DLD1 (cell line): ENCODE results near the gene HINT3.
"Not testable (repeated sequence)": the region's sequence is repeated elsewhere in the genome, so short reads cannot be mapped to it uniquely, and the experiment has no call there.

Experiments used
- in situ Hi-C: cut with HindIII; loops from 2 replicates; pipeline ENCODE4 v1.10.0; 2017; ENCODE audit warnings: low sequenced_read_pairs

HINT3 gene

DNA sequence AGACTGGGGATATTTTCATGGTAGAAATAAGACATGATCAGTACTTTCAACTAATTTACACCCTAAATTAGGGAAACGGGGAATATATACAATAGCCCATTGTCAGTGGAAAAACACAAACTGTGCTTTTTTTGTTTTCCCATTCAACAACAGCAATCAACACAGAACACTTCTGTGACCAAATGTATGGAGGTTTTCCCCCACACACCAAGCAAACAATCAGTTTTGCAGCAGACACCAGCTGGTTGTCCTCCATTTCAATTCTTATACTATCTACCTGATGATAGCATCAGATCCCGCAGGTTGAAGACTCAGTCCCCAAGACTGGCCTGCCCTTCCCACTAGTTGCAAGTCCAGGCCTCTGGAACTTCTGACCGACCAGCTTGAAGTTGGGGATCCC lies 4.5 kb downstream of the HINT3 start:
- in situ Hi-C loops: no loop called here

DNA sequence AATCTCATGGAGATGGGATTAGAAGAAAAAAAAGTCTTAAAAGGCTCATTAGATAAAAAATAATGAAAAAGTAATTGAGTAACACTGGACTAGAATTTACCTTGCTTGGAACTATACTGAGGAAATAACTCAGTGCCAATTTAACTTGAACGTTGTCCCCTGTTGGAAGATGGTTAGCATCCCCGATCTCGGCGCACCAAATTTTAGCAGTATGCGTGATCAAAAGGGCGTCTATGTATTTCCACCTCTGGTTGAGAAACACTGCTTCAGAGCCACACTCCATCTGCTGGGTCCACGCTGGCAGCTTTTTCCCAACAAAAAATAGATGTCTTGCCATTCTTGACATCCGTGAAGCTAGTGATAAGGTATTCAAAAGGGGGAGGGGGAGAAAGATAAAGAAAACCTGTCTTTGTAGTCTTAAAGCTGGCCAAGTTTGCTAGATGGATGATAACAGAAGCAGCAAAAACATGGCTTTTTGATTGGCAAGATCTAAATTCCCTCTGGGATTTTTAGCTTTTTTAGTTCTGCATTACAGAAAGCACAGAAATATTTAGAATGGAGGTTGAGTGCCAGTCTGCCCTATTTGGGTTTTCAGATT lies 6.4 kb downstream of the HINT3 start:
- in situ Hi-C loops: no loop called here

GRCh38 chr6:125963817-125964216 lies 7.2 kb downstream of the HINT3 start:
- in situ Hi-C loops: no loop called here

DNA sequence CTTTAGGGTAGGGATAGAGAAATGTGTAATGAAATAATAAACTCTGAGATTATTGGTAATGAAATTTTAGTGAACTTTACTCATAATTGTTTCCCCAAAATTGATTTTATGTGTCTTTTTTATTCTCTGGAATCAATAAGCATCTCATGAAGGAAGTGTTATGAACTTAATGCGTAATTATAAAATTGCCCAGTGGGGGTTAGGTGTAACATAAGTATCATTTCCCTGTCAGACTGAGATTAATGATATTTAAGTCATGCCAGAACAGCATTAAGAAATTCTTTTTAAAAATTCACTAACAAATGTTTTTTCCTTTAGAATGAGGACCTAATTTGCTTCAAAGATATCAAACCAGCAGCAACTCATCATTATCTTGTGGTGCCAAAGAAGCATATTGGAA lies 10.0 kb downstream of the HINT3 start:
- in situ Hi-C loops: no loop called here

- in situ Hi-C loops: no loop called here
Measured at GRCh38 chr6:125968493-125968892, 11.9 kb downstream of the HINT3 start.

GRCh38 chr6:125970760-125971159 lies 14.2 kb downstream of the HINT3 start:
- in situ Hi-C loops: no loop called here

DNA sequence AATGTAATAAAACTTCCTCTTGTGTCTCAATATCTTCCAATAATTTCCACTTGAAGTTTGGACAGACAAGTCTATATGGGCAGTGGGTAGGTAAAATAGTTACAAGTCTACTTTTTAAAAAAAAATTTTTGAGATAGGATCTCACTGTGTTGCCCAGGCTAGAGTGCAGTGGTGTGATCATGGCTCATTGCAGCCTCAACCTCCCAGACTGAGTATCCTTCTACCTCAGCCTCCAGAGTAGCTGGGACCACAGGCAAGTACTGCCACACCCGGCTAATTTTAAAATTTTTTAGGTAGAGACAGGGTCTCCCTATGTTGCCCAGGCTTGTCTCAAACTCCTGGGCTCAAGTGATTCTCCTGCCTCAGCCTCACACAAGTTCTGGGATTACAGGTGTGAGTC lies 15.9 kb downstream of the HINT3 start:
- in situ Hi-C loops: not testable (repeated sequence)

GRCh38 chr6:125974214-125974866 lies 17.8 kb downstream of the HINT3 start:
- in situ Hi-C loops: no loop called here

DNA sequence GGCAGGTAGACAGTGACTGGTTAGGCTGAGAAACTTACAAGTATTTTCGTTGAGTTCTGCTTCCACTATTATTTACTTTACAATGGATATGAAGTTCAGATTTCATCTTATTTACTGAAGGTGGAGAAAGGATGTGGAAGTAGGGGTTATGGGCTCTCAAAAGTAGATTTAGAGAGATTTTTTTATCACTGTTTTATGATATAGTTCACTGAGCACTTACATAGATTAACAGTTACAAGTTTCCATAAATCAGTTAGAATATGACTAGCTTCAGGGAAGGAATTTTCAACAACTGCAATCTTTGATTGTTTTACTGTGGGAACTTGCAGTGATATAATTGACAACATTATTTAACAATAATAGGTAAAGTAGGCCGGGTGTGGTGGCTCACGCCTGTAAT lies 22.5 kb downstream of the HINT3 start:
- in situ Hi-C loops: no loop called here

DNA sequence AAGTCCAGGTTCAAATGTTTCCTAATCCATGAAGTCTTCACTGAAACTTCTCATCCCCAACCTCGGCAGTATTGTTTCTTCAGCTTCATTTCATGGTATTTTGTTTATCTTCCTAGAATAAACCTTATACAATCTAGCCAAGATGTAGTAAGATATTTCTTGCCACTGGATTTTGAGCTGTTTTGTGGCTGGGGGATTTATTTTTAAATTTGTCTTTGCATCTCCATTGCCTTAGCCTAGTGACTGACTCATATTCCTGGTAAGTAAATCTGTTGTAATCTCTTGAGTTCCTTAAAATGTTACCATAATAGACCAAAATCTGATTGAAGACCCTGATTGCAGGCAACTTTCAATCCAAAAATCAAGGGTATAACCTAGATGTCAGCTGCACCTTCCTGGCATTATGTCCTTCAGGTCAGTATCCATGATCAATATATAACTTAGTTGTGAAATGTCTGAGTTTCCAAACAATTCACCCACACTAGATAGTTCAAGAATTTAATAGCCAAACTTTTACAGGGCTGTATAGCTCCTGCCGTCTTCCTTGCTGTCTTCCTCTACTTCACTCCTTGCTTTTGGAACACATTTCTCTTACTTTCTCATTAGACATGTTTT lies 25.1 kb downstream of the HINT3 start:
- in situ Hi-C loops: no loop called here

- in situ Hi-C loops: no loop called here
Measured at GRCh38 chr6:125983246-125983945, 26.8 kb downstream of the HINT3 start.

- in situ Hi-C loops: no loop called here
Measured at GRCh38 chr6:125984311-125984710, 27.7 kb downstream of the HINT3 start.

GRCh38 chr6:125985522-125985921 lies 29.0 kb downstream of the HINT3 start:
- in situ Hi-C loops: no loop called here

GRCh38 chr6:125985979-125986300 lies 29.4 kb downstream of the HINT3 start:
- in situ Hi-C loops: no loop called here

DNA sequence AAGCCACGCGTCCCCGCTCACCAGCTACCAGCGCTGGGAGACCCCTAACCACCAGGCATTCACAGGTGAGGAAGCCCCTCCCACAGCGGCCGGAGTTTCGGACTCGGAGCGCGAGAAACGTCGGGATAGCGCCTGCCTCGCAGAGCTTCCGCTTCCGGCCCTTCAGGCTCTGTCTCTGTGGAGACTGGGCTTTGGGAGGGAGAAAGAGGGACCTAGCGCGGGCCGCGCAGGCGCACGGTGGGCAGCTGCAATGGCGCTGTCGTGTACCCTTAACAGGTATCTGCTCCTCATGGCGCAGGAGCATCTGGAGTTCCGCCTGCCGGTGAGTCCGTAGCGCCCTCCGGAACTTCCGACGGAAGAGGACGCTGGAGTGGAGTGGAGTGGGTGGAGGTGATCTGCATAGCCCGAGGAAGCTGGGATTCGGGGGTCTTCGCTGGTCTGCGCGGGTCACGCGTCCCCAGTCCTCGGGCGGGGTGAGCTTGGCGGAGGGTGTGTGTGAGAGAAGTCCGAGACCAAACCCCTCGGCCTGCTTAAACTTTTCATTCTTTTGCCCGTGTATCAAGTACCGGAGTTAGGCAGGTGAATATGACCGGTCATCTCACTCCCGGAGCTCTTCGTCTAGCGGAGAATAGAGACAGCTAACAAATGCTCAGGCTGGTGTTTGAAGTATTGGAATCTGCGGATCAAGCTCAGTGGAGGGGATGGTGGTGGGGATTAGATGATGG lies 29.9 kb downstream of the HINT3 start, which contains the start of gene TRMT11:
TRMT11 (plus strand) TSS at position 240 of the 725 bp plus-strand sequence; CDS start at position 251, 11 bp downstream.
- in situ Hi-C loops: no loop called here

DNA sequence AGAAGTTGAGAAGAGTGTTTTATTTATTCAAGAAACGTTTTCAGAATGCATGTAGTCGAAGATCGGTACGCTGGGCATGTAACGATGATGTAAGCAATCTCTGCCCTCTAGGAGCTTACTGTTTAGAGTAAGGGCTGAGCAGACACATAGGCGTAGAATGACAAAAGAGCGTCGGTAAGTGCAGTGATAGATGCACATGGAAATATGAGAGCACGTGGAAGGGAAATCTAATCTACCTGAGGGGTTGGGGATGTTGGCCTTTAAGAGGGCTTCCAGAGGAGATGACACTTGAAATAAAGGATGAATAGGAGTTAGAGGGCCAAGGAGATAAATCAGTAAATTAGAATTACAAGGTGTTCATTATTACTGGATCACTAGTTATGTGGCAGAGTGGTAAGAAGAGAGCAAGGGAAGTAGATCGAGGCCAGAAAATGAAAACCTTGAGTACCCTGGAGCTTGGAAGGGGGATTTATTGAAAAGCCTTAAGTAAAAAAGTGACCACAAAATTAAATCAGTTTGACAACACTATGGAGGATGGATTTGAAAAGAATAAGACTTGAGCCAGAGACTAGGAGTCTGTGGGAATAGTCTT lies 30.6 kb downstream of the HINT3 start:
- in situ Hi-C loops: no loop called here

GRCh38 chr6:125988280-125988679 lies 31.7 kb downstream of the HINT3 start:
- in situ Hi-C loops: no loop called here

- in situ Hi-C loops: no loop called here
Measured at GRCh38 chr6:125989631-125990030, 33.1 kb downstream of the HINT3 start.

- in situ Hi-C loops: no loop called here
Measured at GRCh38 chr6:125991653-125992052, 35.1 kb downstream of the HINT3 start.

- in situ Hi-C loops: no loop called here
Measured at GRCh38 chr6:125994670-125995488, 38.3 kb downstream of the HINT3 start.
